Activated CD8-positive, alpha-beta memory T cell treated with anti-CD3 and anti-CD28 coated beads, Interleukin-2, amount 50 U/mL, for 1 hour (primary cell): ENCODE data around the gene TBC1D22A.

Source experiments
- DNase-seq: peaks from one replicate; pipeline ENCODE4 v3.0.0-alpha.2; 2020; ENCODE audit errors: extremely low read depth

The TBC1D22A gene

DNA sequence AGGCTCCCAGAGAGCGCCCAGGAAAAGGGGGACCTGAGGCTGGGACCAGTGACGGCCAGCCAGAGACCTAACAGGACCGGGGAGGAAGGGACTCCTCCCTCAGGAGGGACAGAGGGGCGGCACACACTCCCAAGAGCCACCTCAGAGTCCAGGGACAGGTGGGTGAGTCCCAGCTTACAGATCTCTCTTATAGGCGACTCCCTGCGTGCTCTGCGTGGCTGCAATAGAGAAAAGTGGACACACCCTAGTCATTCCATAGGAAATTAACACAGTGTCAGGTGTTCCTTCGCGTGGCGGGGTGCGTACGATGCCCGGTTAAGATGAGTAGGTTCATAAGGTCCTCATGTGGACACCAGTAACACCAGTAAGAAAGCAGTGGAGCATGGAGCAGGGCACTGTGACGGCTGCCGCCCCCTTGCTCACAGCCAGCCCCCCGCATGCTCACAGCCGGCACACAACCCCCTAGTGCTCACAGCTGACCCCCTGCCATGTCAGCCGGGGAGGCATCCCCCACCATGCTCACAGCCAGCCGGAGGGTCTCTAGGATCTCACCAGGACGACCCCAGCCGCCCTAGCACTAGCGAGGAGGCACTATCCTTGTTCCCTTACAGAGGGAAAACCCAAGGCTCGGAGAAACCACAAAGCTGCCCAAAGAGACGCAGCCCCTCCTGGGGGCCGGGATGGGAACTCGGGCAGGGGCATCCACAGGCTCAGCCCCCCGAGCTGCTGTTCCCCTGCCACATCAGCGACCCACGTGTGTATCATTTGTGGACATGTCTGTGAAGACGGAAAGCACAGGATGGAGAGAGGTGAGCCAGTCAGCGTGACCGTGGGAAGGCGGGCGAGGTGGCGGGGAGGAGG is 426.8 kb downstream of the TBC1D22A start:
- DNase-seq = no peak

DNA sequence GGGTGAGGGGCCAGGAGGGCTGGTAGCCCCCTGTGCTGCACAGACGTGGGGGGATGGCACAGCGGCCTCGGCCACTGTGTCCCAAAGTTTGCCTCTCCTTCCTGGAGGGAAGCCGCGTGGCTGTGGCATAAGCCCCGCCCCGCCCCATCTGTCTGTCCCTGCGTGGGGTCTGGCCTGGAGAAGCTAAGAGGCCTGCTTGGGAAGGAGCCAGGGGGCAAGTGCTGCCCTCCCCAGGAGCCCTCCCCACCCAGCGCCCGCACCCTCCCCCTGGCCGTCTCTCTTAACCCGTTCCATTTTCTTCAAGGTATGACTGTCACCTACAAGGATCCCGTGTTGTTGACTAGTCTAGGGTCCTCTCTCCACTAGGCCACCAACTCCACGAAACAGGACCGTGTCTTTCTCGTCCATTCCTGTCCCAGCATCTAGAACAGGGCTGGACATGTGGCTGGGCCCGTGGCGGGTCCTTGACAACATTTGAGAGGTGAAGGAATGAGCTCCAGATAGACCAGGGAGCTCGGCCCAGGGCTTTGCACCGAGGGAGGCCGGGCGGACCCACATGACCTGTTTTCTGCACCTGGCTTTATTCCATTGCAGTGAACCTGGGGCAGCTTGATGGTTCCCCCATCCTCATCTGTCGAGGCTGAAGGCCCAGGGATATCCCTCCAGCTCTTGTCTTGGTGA is 428.0 kb downstream of the TBC1D22A start:
- DNase-seq = no peak

DNA sequence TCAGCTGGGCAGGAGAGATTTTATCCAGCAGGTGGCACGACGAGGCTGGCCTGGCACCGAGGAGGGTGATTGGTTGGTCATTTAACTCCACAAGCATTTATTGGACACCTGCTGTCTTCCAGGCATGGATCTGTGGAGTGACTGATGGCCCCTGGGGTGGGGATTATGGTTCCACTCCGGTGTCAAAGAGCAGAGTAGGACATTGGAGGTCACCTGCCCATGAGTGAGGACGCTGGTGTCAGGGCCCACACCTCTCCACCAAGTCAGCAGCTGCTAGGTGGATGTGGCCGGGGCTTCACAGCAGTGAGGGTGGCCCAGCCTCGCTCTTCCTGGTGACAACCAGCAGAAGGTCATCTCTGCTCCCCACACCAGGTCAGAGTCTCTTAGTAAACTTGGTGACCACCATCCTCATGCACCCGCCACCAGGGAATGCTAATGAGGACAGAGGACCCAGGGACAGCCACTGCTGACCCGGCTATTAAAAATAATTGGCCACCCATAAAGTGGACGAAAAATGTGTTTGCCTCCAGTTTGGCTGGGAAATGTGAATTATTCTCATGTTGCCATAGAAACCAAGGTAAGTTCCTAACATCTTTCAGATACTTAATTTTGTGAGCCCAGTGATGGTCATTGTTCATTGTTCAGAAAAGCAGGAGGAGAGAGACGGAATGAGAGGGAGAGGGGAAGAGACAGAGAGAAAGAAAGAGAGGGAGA is 428.7 kb downstream of the TBC1D22A start:
- DNase-seq = no peak

DNA sequence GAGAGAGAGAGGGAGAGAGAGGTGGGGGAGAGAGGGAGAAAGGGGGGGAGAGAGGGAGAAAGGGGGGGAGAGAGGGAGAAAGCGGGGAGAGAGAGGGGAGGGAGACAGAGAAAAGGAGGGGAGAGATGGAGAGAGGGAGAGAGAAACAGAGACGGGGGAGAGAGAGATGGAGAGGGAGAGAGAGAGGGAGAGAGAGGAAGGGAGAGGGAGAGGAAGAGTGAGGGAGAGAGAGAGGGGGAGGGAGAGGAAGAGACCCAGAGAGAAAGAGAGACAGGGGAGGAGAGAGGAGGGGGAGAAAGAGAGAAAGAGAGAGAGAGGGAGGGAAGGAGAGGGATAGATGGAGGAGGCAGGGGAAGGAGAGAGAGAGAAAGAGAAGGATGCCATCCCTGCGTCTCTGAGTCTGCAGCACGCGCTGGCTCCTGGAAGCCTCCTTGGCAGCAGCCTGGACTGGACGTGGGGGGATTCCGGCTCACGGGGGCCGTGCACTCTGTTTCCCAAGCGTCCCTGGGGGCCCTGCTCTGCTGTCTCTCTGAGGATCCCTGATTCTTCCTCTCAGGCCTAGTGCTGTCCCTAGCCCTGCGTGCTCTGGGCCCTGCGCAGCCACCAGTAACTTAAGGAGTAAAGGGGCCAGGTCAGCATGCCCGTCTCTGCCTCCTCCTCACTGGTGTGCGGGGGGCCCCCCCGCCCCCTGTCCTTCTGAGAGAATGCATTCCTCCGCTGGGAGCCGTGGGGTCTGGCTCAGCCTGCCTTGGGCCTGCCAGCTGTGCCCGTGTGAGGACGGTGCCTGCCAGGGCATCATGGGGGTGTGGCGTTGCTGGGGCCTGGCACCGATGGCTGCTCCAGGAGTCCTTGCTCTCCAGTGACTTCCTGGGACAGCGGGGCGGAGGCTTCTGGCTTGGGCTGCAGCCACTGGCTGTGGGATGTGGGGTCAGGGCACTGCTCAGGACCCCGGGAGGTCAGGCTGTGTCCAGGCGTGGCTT is 429.5 kb downstream of the TBC1D22A start:
- DNase-seq = no peak

DNA sequence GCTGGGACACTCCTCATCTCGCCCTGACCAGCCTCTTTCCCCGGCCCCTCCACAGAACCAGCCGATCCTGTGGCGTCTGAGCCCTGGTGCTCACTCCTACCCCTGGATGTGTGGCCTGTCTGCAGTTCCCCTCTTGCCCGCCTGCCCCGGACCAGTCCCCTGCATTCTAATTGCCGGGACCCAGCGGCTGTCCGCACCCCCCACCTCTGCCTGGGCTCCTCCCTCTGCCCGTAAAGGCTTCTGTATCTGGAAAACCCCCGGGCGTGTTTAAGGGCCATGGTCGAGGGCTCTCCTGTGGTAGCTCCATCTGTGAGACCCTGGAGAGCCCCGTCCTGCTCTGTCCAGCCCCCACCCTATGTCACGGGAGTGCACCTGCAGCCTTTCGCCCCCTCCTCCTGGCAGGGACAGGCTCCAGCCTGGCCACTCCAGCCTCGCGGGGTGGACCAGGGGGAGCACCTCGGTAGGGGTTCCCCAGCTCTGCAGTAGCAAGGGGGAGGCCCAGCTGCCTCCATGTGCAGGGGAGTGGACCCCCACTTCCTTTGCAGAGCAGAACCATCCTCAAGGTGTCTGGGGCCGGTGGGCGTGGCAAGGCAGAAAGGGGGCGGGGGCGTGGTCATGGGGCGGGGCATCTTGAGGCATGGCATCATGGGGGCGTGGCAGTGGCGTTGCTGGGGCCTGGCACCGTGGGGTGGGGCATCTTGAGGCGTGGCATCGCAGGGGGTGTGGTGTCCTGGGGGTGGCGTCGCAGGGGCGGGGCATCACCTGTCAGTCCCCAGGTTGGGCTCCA is 430.4 kb downstream of the TBC1D22A start:
- DNase-seq = no peak

DNA sequence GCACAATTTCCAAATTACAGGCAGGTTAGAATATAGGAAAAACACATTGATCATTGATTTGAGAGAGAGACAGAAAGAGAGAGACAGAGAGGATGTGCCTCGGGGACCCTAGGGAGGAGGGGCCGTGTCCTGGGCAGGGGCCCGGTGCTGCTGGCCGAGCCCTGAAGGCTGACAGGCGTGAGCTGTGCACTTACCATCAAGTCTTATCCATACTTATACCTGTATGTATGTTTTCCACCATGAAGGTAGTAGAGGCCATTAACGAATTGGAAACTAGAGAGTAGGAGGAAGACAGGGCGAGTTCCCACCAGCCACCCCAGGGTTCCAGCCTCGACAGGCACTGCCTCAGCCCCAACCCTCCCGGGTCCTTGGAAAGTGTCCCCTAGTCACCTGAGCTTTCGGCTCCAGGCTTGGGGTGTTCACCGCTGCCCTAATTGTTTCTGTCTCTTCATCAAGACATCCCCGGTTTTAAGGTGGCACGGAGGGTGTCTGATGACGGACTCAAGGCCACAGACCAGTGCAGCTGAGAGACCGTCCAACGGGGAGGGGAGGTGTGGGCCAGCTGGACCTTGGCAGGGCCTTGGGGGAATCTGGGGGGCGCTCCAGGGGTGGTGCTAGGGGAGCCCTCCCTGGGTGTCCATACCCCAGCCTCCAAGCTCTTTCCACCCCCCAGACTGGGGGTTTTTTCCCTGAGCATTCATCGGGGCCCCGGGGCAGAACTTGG is 431.3 kb downstream of the TBC1D22A start:
- no peak for DNase-seq

DNA sequence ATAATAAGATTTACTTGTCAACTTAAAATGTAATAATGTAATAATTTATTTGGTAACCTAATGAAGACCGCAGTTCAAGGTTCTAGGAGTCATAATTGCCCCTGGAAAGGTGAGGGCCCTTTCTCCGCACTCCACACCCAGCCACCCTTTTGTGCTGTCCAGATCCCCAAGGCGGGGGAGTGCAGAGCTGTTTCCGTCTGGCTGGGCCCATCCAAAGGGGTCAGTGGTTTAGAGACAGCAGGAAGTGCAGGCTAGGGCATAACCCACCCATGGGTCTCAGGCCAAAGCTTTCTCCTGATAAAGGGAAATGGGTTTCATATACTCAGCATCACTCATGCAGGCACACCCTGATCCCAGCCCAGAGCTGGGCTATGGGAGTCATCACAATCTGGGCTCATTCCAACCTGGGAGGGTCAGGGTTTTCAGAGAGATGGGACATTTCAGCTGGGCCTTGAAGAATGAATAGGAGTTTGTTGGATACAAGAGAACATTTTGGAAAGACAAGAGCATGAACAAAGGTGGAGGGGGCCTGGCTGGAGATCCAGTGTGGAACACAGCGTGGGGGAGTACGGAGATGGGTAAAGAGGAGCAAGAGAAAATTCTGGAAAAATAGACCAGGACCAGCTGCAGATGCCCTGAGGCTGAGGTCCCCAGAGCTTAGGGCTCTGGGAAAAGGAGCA is 432.2 kb downstream of the TBC1D22A start:
- DNase-seq = no peak

DNA sequence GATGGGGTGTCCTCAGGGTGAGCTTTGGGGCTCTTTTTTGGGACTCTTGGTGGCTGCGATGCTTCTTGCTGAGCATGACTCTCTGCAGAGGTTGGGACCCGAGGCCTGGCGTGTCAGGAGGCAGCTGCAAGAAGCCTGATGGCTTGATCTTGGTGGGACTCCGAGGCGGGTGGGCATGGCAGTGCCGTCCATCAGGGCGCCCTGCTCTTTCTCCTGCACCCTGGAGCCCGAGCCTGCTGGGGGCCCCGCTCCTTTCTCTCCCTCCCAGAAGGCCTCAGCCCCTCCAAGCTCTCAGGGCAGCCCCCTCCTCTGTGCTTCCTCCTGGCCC is 432.7 kb downstream of the TBC1D22A start:
- no peak for DNase-seq

DNA sequence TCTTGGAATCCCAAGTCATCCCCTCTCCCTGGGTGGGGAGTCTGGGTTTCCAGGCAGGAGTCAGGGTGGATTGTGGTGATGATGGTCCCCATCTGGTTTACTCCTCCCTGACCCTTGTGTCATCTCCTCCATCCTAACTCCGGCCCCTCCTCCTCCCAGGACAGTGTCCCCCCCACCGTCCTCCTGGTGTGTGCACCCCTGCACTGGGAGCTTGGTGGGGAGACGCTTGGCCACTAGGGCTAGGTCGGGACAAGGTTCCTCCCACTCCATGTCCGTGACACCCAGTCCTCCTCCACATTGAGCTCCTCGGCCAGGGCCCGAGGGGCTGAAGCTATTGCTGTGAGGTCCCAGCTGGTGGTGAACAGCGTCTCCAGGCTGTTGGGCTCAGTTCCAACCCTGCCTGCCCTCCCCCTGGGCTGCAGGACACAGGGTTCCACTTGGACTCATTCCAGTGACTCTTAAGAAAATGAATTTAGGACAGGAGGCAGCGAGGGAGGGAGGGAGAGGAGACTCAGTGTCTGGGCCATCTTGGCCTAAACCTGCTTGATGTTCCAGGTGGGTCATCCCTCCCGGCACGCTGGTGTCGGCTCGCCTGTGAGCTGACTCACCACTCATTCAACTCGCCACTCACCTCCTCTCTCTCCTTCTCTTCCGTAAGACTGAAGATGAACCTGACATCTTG is 433.2 kb downstream of the TBC1D22A start:
- no peak for DNase-seq

DNA sequence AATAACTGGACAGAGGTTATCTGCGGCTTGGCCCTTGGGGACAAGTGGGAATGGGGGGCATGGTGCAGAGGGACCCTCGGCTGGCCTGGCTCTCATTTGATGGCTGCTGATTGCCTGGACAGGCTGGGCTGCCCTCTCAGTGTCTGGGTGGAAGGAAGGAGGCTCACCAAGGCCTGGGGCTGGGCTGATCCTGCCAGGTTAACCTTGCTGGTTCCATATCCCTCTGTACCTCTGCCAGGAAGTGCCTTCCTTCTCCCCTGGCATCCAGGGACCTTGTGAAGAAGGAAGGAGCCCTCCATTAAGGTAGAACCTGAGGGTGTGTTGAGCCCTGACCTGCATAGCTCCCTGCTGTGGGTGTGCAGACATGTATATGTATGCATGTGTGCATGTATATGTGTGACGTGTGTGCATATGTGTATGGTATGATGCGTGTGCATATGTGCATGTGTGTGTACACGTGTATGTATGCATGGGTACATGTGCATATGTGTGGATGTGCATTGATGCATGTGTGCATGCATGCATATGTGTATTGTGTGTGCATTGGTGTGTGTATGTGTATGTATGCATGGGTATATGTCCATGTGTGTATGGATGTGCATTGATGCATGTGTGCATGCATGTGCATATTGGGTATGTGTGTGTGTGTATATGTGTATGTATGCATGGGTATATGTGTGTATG is 433.9 kb downstream of the TBC1D22A start:
- no peak for DNase-seq

DNA sequence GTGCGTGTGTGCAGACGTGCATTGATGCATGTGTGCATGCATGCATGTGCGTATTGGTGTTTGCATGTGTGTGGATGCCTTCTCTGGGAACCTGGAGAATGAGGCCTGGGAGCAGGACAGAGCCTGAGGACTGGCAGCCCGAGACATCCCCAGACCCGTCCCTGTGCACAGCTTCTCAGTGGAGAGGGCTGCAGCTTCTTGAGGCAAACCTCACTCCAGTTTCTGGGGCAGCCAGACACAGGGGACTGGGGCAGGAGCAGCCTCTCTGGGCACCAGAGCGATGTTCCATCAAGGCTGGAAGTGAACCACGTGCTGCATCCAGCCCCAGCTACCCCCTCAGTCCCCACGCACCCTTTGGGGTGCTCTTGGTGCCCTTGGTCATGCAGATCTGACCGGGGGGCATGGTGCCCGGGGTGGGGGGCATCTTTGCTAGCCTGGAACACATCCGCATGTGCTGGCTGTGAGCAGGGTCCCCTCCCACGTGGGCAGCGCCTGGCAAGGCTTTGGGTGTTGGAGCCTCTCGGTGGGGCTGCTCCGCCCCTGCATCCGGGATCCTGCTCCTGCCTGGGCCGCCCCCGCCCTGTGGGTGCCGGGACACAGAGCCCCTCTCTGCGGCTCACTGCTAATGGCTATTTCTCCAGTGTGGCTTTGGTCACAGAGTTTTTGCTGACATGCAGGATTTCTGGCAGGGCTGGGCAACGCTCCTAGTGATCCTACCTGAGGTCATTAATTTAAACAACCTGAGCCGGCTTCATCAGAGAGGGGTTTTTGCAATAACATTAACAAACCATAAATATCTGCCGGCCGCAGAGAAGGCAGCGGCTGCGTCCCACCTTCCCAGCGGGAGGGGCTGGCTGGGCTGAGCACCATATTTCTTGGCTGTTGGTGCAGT is 434.7 kb downstream of the TBC1D22A start:
- no peak for DNase-seq

DNA sequence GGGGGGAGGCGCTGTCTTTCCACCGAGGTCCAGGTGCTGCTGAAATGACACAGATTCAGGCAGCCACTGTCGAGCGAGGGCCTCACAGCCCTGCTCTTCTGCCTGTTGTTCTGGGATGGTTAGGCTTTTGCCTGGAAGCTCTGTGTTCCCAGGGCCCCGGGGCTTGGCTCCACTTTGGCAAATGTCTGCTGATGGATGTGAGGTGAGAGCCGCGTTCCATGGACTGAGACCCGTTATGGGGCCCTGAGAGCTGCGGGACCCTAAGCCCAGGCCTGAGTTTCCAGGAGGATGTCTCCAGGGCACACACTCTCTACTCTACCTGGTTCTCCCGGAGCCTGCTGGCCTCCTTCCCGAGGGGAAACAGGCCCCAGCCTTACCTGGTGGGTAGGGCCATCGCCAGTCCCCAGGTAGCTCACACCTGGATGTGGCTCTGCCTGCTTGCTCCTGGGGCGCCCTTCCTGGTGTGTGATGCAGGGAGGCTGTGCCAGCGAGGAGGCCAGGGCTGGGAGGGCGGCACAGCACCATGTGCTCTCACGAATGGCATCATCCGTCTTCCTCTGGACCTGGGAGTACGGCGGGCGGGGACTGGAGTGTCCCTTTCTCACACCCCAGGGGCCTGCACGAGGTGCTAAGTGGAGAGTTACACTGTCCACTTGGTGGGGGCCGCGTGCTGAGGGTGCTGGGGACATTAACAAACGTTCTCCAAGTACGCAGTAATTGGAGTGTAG is 435.5 kb downstream of the TBC1D22A start:
- no peak for DNase-seq

DNA sequence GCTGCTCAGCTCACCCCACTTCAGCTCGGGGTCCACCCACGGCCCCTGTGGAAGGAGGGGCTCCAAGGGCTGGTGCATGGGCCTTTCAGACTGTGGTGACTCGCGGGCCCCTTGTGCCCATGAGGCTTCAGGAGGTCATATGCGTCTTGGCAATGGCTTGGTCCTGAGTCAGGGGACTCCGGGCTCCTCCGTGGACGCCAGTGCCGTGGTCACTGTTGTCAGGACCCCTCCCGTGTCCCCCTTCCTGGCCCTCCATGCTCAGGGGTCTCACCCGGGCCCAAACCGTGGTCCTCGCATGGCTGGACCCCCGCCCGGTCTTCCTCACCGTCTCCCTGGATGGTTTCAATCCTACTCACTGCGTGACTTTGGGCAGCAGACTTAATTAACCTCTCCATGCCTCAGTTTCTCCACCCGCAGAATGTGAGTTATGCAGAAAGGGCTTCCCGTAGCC is 436.4 kb downstream of the TBC1D22A start:
- DNase-seq = no peak

DNA sequence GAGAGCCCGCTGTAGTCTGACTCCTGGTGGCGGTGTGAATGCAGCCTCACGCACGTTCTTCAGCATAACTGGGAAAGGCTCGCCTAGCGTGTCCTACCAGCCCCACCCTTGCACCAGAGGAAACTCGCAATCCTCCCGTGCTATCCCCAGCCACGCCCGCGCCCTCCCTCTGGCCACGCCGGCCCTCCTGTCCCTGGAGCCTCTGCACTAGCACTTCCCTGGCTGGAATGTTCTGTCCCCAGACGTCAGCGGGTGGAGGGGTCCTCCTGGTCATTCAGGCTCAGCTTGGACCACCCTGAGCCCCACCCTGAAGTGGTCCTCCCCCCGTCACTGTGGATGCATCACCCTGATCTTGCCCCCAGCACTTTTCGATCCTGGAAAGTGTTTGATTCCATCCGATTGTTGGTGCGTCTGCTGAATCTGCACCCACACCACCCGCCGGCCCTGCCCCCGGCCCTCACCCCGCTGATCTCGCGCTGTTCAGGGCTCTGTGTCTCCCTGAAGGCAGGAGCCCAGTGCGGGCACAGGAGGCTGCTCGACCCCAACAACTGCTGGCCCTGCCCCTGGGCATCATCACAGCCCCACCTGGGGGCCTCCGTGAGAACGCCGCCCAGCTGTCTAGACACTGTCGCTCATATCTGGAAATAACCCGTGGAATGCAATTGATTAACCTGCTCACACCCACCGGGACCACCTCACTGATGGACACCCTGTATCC is 437.0 kb downstream of the TBC1D22A start:
- no peak for DNase-seq

DNA sequence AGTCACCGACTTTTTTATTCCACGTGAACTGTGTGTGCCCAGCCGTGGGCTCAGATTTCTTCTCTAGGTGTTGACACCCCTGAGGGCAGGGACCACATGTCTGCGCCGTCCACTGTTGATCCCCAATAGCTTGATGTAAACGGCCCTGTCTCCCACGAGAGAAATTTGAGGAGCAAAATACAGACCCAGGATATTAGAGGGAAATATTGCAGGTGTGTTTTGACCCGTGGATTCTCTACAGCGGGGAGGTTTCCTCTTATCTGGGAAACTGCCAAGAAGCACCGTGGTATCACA is 437.5 kb downstream of the TBC1D22A start:
- no peak for DNase-seq
